Measurements from ENCODE around the gene DDX54. TPM values are rescaled to one million over a fixed set of nuclear protein-coding genes. Genes with fewer than 3 reads are reported as not detected.

DDX54 gene
- total RNA-seq, 1 donor from 2014 or later: 53.5 TPM

DNA sequence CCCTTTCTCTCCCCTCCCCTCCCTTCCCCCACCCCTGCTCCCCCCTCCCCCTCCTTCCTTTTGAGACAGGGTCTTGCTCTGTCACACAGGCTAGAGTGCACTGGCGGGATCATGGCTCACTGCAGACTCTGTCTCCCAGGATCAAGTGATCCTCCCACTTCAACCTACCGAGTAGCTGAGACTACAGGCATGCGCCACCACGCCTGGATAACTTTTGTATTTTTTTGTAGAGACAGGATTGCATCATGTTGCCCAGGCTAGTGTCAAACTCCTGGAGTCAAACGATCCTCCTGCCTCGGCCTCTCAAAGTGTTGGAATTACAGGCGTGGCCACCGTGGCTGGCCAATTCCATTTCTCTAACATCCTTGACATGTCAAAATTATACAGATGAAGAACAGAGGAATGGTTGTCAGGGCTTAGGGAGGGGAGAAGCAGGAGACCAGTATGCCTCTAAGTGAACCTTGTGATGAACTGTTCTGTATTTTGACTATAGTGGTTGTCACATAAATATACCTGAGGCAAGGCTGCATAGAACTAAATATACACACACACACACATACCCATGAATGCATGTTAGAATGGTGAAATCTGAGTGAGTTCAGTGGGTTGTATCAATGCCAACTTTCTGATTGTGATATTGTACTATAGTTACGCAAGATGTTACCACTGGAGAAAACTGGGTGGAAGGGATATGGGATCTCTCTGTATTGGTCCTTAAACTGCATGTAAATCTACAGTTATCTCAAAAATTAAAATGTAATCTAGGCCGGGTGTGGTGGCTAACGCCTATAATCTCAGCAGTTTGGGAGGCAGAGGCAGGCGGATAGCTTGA, 39.3 kb downstream of the DDX54 start:
- H3K9ac ChIP-seq (ENCODE audit: low read length): no peak overlapping the region
- H2AFZ ChIP-seq (ENCODE audit: low read depth, low read length): no peak overlapping the region
- no peaks in the 10 kb centered on the region for H3K9me3 ChIP-seq (ENCODE audit: insufficient read depth, low read depth, low read length)
- no peaks in the 10 kb centered on the region for H4K20me1 ChIP-seq (ENCODE audit: insufficient read depth, low read length)
- FAIRE-seq (no peak), DNase-seq (ENCODE audit: low read depth) (no peak)
- H3K27ac ChIP-seq (ENCODE audit: low read depth, low read length): no peak overlapping the region
- Mint-ChIP-seq H3K27me3 (ENCODE audit: low read depth, unreplicated experiment) (peaks cover 10% of the 10 kb centered on the region), H3K4me3 (ENCODE audit: unreplicated experiment) (no peak overlapping the region), H3K36me3 (ENCODE audit: low read depth, unreplicated experiment) (no peaks in the 10 kb centered on the region), H3K4me1 (ENCODE audit: low read depth, unreplicated experiment) (peaks cover 4% of the 10 kb centered on the region), H3K27ac (ENCODE audit: unreplicated experiment) (no peak overlapping the region), H3K9me3 (ENCODE audit: unreplicated experiment) (peaks cover 4% of the 10 kb centered on the region)
- no peak overlapping the region for H3K4me3 ChIP-seq (ENCODE audit: insufficient read depth, low read depth, low read length)
- H3K4me1 ChIP-seq (ENCODE audit: insufficient read depth, low read length): peaks cover 10% of the 10 kb centered on the region
- H3K79me2 ChIP-seq (ENCODE audit: insufficient read depth, low read length): no peaks in the 10 kb centered on the region
- H3K4me2 ChIP-seq (ENCODE audit: low read length): no peak overlapping the region
- no peaks in the 10 kb centered on the region for H3K27me3 ChIP-seq (ENCODE audit: insufficient read depth, low read length)
- TF ChIP-seq, protein P1, sequence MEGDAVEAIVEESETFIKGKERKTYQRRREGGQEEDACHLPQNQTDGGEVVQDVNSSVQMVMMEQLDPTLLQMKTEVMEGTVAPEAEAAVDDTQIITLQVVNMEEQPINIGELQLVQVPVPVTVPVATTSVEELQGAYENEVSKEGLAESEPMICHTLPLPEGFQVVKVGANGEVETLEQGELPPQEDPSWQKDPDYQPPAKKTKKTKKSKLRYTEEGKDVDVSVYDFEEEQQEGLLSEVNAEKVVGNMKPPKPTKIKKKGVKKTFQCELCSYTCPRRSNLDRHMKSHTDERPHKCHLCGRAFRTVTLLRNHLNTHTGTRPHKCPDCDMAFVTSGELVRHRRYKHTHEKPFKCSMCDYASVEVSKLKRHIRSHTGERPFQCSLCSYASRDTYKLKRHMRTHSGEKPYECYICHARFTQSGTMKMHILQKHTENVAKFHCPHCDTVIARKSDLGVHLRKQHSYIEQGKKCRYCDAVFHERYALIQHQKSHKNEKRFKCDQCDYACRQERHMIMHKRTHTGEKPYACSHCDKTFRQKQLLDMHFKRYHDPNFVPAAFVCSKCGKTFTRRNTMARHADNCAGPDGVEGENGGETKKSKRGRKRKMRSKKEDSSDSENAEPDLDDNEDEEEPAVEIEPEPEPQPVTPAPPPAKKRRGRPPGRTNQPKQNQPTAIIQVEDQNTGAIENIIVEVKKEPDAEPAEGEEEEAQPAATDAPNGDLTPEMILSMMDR (IDR thresholded peaks at IDR 0.05; ENCODE audit: insufficient read depth, low read depth, low read length): no peak
- no peak for TF ChIP-seq EZH2 (IDR thresholded peaks at IDR 0.05; ENCODE audit: insufficient read depth, low read length)
- H3K36me3 ChIP-seq (ENCODE audit: insufficient read depth, low read length): no peaks in the 10 kb centered on the region

DNA sequence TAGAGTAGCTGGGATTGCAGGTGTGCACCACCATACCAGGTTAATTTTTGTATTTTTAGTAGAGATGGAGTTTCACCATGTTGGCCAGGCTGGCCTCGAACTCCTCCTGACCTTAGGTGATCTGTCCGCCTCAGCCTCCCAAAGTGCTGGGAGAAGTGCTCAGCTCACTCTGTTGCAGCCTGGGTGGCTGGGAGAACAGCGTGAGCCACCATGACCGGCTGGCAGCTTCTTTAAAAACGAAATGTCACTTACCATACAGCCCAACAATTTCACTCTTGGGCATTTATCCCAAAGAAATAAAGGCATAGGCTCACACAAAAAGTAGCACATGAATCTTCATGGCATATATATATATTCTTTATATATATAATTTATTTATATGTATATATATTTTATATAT, 40.5 kb downstream of the DDX54 start:
- Histone ChIP-seq H3K27ac (ENCODE audit: low read depth, low read length) (no peak overlapping the region), H4K20me1 (ENCODE audit: insufficient read depth, low read length) (no peaks in the 10 kb centered on the region), H3K9ac (ENCODE audit: low read length) (no peak overlapping the region), H2AFZ (ENCODE audit: low read depth, low read length) (no peak overlapping the region), H3K4me2 (ENCODE audit: low read length) (no peak overlapping the region), H3K9me3 (ENCODE audit: insufficient read depth, low read depth, low read length) (no peaks in the 10 kb centered on the region), H3K4me3 (ENCODE audit: insufficient read depth, low read depth, low read length) (no peak overlapping the region), H3K4me1 (ENCODE audit: insufficient read depth, low read length) (peaks cover 6% of the 10 kb centered on the region), H3K79me2 (ENCODE audit: insufficient read depth, low read length) (no peaks in the 10 kb centered on the region), H3K36me3 (ENCODE audit: insufficient read depth, low read length) (no peaks in the 10 kb centered on the region), H3K27me3 (ENCODE audit: insufficient read depth, low read length) (no peaks in the 10 kb centered on the region)
- no peak for FAIRE-seq
- Mint-ChIP-seq H3K4me3 (ENCODE audit: unreplicated experiment) (no peak overlapping the region), H3K27me3 (ENCODE audit: low read depth, unreplicated experiment) (peaks cover 6% of the 10 kb centered on the region), H3K36me3 (ENCODE audit: low read depth, unreplicated experiment) (no peaks in the 10 kb centered on the region), H3K9me3 (ENCODE audit: unreplicated experiment) (peaks cover 4% of the 10 kb centered on the region), H3K4me1 (ENCODE audit: low read depth, unreplicated experiment) (peaks cover 2% of the 10 kb centered on the region), H3K27ac (ENCODE audit: unreplicated experiment) (no peak overlapping the region)
- TF ChIP-seq, protein P1 (IDR thresholded peaks at IDR 0.05; ENCODE audit: insufficient read depth, low read depth, low read length): no peak
- TF ChIP-seq EZH2 (IDR thresholded peaks at IDR 0.05; ENCODE audit: insufficient read depth, low read length): no peak
- DNase-seq (ENCODE audit: low read depth): no peak

DNA sequence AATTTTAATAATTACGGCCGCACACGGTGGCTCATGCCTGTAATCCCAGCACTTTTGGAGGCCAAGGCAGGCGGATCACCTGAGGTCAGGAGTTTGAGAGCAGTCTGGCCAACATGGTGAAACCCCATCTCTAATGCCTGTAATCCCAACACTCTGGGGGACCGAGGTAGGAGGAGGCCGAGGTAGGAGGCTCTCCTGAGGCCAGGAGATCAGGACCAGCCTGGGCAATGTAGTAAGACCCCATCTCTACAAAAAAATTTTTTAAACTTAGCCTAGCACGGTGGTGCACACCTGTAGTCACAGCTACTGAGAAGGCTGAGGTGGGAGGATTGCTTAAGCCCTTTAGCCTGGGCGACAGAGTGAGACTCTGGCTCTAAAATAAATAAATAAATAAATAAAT, 41.3 kb downstream of the DDX54 start:
- Mint-ChIP-seq H3K9me3 (ENCODE audit: unreplicated experiment) (peaks cover 4% of the 10 kb centered on the region), H3K4me1 (ENCODE audit: low read depth, unreplicated experiment) (no peaks in the 10 kb centered on the region), H3K27me3 (ENCODE audit: low read depth, unreplicated experiment) (peaks cover 6% of the 10 kb centered on the region), H3K36me3 (ENCODE audit: low read depth, unreplicated experiment) (no peaks in the 10 kb centered on the region), H3K27ac (ENCODE audit: unreplicated experiment) (no peak overlapping the region), H3K4me3 (ENCODE audit: unreplicated experiment) (no peak overlapping the region)
- H3K36me3 ChIP-seq (ENCODE audit: insufficient read depth, low read length): no peaks in the 10 kb centered on the region
- FAIRE-seq: no peak
- no peaks in the 10 kb centered on the region for H3K4me1 ChIP-seq (ENCODE audit: insufficient read depth, low read length)
- H3K9me3 ChIP-seq (ENCODE audit: insufficient read depth, low read depth, low read length): no peaks in the 10 kb centered on the region
- no peak for DNase-seq (ENCODE audit: low read depth)
- H3K79me2 ChIP-seq (ENCODE audit: insufficient read depth, low read length): no peaks in the 10 kb centered on the region
- no peak overlapping the region for H3K27ac ChIP-seq (ENCODE audit: low read depth, low read length)
- no peak for TF ChIP-seq EZH2 (IDR thresholded peaks at IDR 0.05; ENCODE audit: insufficient read depth, low read length)
- TF ChIP-seq, protein P1 (IDR thresholded peaks at IDR 0.05; ENCODE audit: insufficient read depth, low read depth, low read length): no peak
- no peak overlapping the region for H2AFZ ChIP-seq (ENCODE audit: low read depth, low read length)
- no peaks in the 10 kb centered on the region for H4K20me1 ChIP-seq (ENCODE audit: insufficient read depth, low read length)
- no peak overlapping the region for H3K9ac ChIP-seq (ENCODE audit: low read length)
- no peak overlapping the region for H3K4me2 ChIP-seq (ENCODE audit: low read length)
- H3K27me3 ChIP-seq (ENCODE audit: insufficient read depth, low read length): no peaks in the 10 kb centered on the region
- no peak overlapping the region for H3K4me3 ChIP-seq (ENCODE audit: insufficient read depth, low read depth, low read length)

Data from astrocyte (in vitro differentiated cells and primary cell).